NCI-H2227 (cell line): ENCODE measurements around the gene DPYSL3.
"Not testable (repeated sequence)": the region's sequence is repeated elsewhere in the genome, so short reads cannot be mapped to it uniquely, and the experiment has no call there.

Experiments
- DNase-seq: peaks from one replicate; lab custom pipeline; 2025; ENCODE audit not compliant: unreplicated experiment; lab: John Stamatoyannopoulos, UW

Gene DPYSL3

DNA sequence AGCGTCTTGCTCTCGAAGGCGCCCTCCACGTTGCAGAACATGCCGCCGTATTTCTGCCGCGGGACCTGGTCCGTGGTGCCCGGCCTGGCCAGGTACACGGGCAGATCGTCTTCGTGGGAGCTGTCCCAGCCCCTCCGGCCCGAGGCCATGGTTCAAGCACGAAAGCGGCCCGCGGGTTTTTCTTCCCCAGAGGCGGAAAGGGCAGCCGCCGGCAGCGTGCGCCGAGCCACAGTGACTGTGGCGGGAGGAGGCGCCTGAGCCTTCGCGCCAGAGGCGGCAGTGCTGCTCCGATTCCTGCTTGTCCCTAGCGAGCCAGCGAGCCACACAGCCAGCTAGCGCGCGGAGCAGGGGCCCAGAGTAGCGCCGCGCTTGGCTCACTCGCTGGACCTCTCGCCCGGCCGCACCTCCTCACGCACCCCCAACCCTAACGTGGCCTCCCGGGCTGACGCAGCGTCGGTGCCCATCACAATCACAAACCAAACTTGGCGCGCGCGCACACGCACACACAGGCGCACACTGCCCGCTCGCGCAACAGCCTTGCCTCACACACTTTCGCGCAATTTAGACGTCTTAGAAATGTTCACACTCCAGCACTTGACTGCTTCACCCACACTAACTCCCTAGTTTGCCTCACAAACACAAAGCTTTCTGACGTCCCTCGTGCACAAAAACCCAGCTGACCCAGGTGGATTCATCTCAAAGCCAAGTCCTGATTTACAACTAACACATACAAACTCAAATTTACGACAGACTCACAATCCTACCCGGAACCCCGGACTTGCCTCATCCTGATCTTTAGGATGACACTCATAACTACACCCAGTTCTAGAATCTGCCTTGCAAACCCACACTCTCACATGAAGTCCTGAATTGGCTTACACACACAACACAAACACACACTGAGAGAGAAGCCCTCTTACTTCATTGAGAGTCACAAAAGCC is at the start of gene DPYSL3:
TSS of gene DPYSL3 (minus strand) at position 359 of the 942 bp plus-strand sequence. CDS start at position 149, 210 bp downstream.
- DNase-seq: peak; percentile 80

DNA sequence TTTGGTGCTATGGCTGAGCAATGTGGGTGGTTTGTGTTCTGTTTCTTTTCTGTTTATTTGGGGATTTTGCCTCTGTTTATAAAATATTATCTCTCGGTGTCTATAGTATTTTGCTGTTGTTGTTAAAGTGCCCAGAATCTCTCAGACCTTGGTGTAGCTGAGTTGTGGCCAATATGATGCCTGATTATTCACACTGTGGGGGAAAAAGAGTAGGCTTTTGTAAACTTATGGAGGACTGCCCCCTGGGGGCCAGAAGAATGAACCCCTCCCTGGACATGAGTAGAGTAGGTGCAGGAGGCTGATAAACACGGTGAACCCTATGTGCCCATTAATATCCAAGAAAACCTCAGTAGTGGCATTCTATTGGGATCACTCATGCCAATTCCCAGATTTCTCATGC is 49.0 kb upstream of the DPYSL3 start:
- peak; percentile 44 for DNase-seq

DNA sequence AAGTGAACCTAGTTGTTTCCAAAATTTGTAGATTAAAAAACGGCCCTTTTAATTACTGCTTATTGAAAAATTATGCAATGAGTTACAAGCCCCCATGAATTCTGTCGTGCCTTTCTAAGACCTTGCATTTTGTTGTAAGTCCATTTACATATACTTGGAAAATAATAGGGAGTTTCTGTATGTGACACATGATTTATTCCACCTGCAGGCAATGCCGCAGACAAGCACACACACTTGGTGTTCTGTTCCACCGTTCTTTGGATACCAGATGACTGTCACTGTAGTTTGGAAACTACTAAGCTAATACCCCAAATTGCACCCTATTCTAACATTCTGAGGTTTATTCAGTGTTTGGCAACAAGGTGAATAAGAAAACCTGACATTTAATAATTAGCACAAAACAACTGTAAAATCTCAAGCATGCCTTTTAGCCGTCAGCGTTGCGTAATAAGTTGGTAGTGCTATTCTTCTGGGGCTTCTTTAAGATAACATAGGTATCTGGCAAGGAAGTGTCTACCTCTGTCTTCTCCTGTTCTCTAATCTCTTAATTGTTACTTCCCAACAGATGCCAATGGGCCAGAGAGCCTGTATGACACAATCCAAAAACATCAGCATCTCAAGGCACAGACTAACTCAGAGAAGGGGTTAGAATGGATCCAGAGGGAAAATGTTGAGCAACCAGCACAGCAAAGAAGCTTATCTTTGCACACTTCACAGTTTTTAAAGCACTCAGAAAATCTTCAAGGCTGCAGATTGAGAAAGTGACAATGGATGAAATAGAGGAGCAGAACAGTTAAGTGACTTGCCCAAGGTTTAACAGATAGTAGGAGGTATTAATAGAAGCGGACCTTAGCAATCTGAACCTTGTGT is 48.2 kb upstream of the DPYSL3 start:
- no peak for DNase-seq

DNA sequence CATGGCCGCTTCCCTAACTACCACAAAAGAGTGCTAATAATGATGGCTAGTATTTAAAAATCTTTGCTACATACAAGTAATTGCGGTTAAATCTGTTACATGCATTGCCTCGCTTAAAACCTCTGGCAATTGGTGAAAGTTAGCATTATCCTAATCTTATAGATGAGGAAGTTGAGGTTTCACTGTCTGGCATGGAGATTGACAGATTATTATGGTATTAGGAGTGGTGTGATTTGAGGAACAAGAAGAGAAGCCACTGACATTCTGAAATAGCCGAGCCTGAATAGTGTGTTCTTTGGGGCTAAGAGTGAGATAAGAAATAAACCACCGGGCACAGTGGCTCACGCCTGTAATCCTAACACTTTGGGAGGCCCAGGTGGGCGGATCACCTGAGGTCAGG is 45.3 kb upstream of the DPYSL3 start:
- DNase-seq: no peak

DNA sequence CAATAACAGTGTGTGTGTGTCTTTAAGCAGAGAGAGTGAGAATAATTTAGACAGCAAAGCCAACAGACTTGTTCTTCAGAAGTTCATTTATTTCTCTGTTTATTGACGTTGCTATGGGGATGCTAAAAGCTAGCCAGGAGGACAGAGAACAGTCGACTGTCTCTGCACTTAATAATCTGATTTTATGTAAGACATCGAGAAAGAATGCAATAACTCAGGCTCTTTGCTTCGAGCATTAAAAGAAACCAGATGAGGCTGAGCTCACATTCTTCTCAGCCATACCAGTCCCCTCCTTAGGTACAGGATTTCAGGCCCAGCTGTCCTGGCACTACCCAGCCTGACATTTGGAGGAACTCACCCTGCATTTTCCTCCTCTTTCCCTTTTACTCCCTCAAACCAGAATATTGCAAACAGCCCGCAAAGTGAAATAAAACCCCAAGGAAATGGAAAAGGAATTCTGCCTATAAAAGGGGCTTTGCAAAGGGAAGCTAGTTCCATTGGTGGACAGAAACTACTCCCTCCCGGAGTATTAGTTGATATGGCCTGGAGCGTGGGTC is 44.5 kb upstream of the DPYSL3 start:
- peak; percentile 15 for DNase-seq

DNA sequence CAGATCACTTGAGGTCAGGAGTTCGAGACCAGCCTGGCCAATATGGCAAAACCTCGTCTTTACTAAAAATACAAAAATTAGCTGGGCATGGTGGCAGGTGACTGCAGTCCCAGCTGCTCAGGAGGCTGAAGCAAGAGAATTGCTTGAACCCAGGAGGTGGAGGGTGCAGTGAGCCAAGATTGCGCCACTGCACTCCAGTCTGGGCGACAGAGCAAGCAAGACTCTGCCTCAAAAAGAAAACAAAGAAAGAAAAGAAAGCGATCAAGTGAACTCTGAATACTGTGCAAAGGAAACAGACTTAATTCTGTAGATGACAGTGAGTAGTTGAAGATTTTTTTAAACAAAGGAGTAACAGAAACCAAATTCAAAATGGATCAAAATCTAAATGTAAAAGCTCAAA is 43.9 kb upstream of the DPYSL3 start:
- DNase-seq: not testable (repeated sequence)

DNA sequence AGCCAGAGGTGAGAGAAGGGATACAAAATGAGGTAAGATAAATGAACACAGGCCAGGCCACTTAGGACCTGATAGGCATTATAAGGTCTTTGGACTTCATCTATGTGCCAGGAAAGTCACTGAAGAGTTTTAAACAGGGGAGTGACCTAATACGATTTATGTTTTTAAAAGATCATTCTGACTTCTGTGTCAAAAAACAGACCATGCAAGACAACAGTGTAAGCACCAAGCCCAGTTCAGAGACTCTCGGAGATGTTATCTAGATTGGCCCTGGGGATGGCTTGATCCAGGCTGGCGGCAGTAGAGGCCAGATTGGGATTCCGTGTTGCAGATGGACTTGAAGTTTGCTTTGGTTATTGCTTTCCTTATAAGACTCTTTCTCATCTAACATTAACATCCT is 43.0 kb upstream of the DPYSL3 start:
- no peak for DNase-seq

DNA sequence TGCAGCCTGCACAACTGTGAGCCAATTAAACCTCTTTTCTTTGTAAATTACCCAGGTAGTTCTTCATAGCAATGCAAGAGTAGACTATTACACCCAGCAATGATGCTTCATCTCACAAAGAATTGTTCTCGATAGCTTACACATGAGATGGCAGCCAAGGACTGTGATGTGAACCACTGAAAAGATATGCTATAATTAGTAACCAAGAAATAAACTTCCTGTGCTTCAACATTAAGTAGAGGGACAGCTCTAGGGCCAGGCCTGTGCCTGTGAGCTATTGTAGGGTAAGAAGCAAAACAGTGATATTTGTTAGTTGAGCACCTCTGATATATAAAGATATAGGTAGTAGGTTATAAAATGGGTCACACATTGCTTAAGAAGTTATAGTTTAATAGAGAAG is 41.8 kb upstream of the DPYSL3 start:
- no peak for DNase-seq

DNA sequence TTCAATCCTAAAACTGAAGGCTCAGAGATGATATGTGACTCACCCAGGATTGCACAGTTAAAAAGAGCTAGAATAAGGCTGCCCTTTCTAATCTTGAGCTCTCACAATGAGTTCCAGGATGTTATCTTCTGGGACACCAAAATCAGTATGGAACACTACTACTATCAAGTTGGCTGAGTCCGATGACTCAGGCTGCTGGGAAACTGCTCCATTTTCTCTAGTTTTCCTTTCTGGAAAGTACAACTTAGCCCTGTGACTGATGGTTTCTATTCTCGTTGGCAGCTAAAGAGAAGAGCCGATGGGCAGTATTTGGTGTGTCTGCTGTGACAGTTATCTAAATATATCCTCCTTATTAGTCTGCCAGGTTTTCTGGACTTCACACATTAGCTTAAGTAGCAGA is 37.9 kb upstream of the DPYSL3 start:
- DNase-seq: no peak

DNA sequence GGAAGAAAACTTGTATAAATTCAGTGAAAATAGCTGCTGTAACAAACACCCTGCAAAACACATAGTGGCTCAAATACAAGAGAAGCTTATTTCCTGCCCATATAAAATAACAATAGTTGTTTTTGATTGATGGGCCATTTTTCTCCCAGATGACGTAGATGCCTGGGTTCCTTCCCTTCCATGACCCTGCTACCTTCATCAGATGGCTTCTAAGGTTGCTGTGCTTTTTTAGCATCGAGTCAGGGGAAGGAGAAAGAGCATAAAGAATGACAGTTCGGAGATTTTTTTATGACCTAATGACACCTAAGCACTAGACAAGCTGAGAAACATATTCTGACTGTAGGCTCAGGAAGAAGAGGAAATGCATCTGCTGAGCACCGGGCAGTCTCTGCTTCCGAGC is 34.7 kb upstream of the DPYSL3 start:
- DNase-seq: no peak

DNA sequence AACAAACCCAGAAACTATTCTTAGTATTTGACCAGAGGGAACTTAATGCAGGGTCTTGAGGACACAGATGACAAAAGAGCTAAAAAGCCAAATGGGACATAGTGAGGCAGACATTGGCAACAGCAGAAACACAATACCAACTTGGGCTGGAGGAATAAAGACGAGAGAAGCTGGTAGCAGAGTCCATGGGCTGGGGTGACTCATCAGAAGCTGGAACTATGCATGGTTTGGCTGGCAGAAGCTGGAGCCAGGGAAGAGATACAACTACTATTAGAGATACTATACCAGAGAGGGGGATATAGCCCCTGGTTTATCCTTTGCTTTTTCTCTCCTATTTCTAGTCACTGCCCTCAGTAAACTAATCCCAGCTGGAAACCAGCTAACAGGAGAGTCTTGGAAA is 29.2 kb upstream of the DPYSL3 start:
- DNase-seq: no peak

DNA sequence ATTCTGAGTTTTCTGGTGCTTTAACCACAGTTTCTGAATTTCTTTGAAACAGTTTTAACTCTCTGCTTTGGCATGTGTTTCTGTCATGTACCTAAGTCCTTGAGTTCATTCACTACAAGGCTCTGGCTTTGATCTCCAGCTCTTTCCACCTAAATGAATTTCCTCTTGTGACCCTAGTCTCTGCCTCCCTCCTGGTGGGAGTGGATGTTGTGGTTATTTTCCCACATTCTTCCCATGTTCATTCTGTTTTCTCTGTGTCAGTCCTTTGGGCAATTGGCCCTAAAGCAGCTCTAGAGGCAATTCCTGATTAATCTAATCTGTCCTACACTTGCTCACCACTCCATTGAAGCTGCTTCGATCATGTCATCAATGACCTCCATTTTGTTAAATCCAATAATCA is 28.4 kb upstream of the DPYSL3 start:
- DNase-seq: no peak

DNA sequence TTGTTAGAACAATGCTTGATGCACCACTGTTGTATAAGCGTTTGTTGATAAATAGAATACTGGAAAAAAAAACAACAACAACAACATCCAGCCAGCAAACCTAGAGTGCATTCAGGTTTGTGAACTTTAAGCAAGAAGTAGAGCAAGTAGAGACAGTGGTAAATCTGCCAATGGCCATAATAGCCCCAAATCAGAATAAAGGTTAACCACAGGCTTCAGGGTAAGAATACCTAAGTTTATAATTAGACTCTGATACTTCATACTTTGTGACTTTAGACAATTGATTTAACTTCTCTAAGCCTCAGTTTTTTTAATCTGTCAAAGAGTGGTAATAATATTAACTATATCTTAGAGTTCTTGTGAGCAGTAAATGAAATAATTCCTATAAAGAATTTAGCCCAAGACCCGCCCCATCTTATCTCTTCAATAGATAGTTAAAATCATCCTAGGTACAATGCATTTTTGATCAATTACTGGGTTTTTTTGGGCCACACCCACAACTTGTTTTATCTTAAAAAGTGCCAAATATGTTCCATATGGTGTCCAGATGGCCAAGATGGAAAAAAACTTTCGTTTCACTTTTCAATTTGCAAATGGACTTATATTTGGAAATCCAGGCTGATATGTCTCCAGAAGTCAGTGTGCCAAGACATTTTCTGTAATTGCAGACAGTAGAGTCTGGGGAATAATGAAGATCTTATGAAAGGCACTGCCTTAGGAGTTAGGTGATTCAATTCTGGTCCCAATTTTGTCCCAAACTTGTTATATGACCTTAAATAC is 24.5 kb upstream of the DPYSL3 start:
- DNase-seq: no peak

DNA sequence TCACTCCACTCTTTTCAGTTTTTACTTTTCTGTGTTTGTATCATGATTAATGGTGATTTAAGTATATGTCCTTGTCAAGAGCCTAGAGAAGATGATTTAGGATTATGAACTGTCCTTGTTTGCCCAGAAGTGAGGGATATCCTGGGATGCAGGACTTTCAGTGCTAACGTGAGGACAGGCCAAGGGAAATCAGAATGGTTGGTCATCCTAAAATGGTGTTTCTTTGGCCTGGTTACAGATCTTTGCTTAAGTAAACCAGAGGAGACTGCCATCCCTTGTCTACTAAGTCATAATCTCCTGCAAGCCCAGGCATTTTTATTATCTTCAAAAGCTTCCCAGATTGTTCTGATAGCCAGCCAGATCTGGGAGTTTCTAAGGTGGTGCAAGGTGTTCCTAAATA is 22.3 kb upstream of the DPYSL3 start:
- DNase-seq: no peak

DNA sequence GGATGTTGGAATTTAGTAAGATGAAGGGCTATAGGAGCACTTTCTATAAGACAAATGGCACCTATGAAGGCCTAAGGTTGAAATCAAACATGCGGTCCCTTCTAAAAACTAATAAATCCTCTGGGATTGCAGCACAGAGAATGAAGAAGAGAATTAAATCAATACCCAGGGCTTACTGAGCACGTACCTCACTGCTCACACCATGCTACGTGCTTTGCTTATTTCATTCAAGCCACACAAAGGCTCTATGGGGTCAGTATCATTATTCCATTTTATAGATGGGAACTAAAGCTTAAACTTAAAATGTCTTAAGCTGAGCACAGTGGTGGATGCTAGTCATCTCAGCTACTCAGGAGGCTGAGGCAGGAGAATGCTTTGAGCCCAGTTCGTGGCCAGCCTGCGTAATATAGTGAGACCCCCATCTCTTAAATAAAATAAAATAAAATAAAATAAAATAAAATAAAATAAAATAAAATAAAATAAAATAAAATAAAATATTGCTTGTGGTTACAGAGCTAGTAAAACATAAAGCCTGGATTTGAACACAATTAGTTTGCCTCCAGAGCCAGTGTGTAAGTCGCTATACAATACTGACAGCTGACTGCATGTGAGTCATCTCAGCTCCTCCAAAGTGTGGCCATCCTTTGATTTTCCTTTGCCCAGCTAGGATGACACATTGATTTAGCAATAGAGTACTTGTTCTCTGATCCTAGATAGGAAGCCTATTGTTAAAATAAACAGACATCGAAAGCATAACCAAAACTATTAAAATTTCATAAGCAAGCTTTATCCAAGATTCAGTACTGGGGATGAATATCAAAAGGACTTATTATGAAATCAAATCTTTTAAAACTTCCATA is 20.9 kb upstream of the DPYSL3 start:
- no peak for DNase-seq

DNA sequence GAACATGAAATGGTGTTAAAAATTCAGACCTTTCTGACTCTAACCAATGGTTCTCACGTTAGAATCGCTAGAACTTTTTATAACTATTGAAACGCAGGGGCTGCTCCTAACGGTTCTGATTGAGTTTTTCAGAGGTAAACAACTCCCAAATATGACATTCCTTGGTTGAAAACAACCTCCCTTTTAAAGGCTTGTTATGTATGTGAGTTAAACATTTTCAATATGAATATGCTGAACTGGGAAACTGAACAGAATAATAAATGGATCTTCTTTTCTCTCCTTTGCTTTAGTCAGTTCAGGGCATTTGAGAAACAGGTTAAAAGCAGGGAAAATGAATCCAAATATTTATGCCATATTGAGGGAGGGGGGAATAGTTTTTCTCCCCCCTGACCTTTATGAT is 13.2 kb upstream of the DPYSL3 start:
- DNase-seq: no peak

DNA sequence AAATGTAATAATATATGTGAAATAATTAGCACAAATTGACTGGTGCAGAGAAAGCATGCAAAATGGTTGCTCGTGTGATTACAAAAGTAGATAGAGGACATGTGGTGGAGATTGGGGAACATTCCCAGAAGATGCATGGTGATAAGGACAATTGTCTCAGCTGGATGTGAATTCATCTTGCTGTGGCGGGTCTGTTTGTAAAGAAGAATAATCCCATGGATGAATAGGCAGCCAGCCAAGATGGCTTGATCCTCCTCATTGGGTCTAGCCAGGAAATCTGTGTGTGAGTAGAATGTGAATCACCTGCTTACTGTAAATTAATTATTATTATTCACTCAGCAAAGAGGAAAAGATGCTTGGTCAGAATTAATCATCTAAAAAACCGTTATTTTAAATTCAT is 12.6 kb upstream of the DPYSL3 start:
- no peak for DNase-seq

DNA sequence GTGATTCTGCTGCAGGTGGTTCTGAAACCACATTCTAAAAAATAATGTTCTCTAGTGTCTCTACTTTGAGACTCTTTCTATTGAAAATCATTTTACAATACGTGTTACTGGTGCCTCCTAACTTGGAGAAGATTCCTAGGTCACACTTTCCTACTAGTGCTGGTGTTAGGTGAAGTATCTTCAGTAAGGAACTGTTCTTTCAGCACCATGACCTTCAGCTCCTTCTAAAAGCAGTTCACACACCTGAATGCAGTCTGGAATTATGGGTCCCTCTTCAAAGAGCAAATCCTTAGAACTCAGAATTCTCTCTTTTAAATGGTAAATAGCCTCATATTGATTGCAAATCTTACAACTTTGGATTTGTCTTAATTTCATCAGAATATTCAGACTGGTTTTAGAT is 10.6 kb upstream of the DPYSL3 start:
- no peak for DNase-seq

DNA sequence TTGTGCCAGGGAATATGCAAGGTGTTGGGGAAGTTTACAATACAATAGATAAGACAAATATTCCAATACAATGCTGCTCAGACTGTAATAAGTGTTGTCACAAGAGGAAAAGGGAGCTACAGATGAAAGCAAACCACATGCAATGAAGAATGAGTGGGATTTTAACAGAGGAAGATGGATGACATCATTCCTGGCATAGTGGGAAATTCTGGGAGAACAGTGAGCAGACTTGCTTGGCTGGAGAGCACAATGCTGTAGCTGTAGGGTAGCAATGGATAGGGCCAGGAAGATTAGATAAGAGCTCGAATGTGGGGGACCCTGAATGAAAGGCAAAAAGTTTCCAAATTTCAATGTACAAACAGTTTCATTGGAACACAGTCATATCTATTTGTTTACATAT is 9.5 kb upstream of the DPYSL3 start:
- no peak for DNase-seq

DNA sequence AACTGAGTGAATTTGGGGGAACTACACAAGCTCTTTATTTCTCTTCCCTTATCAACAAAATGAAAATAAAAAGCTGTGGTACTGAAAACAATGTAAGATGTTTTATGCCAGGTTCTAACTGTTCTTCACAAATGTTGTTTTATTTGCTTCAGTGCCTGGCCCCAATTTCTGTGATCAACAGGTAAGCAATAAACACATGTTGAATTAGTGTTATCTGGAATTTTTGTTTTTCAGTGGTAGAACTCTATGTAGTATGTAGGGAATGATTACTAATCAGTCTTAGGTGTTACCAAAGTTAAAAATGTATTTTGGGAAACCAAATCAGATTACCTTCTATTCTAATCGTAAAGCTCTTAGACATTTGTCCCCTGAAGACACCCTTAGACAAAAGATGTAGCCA is 7.5 kb upstream of the DPYSL3 start:
- DNase-seq: no peak
